Liver (tissue), 9 donors: ENCODE measurements around the gene SMARCC1. TPM values are rescaled to one million over a fixed set of nuclear protein-coding genes. Genes with fewer than 3 reads are reported as not detected.

Experiments
- DNase-seq: peaks from one replicate; pipeline ENCODE4 v3.0.0-alpha.2; 2017; ENCODE audit warnings: low spot score
- H3K27ac ChIP-seq, 2 donors: one replicate each; pipeline ENCODE4 v1.7.0; 2013; ENCODE audit warnings: inconsistent platforms in 2 of 2, low read length in 2 of 2, control low read depth in 1 of 2, low read depth in 1 of 2, mild to moderate bottlenecking in 1 of 2
- H3K27me3 ChIP-seq, 4 donors: one replicate each; pipeline versions ENCODE4 v1.6.1 to v1.7.0; 2013; ENCODE audit warnings: low read length in 3 of 4, inconsistent platforms in 1 of 4, mild to moderate bottlenecking in 1 of 4, moderate library complexity in 1 of 4; ENCODE audit not compliant: control insufficient read depth in 4 of 4, insufficient read depth in 4 of 4
- H3K36me3 ChIP-seq, 4 donors: one replicate each; pipeline versions ENCODE4 v1.6.1 to v1.7.0; 2013; ENCODE audit warnings: low read length in 3 of 4, mild to moderate bottlenecking in 3 of 4, low read depth in 1 of 4, moderate library complexity in 1 of 4; ENCODE audit not compliant: control insufficient read depth in 4 of 4, insufficient read depth in 3 of 4
- H3K4me1 ChIP-seq, 4 donors: one replicate each; pipeline versions ENCODE4 v1.6.1 to v1.7.0; 2013; ENCODE audit warnings: low read length in 3 of 4, mild to moderate bottlenecking in 3 of 4, moderate library complexity in 1 of 4; ENCODE audit not compliant: control insufficient read depth in 4 of 4, insufficient read depth in 4 of 4
- H3K4me3 ChIP-seq, 3 donors: one replicate each; pipeline versions ENCODE4 v1.6.1 to v1.7.0; 2013; ENCODE audit warnings: low read length in 3 of 3, control low read depth in 1 of 3, low read depth in 1 of 3, mild to moderate bottlenecking in 1 of 3
- H3K9ac ChIP-seq, 2 donors: one replicate each; pipeline ENCODE4 v1.7.0; 2013; ENCODE audit warnings: low read length in 2 of 2, mild to moderate bottlenecking in 2 of 2, moderate library complexity in 2 of 2, control low read depth in 1 of 2, low read depth in 1 of 2
- H3K9me3 ChIP-seq, 4 donors: one replicate each; pipeline versions ENCODE4 v1.6.1 to v1.7.0; 2013; ENCODE audit warnings: low read length in 3 of 4; ENCODE audit not compliant: control insufficient read depth in 4 of 4
- EGR1 ChIP-seq, 2 donors: IDR thresholded peaks; 2 replicates each; pipeline ENCODE4 v1.6.1; 2016 to 2018; ENCODE audit warnings: antibody characterized with exemption in 2 of 2, low read depth in 2 of 2
- FOXA1 ChIP-seq: IDR thresholded peaks from 2 replicates; pipeline ENCODE4 v1.6.1; 2016; ENCODE audit warnings: antibody characterized with exemption
- FOXA2 ChIP-seq: IDR thresholded peaks from 2 replicates; pipeline ENCODE4 v1.6.1; 2016; ENCODE audit warnings: antibody characterized with exemption
- GABPA ChIP-seq, 2 donors: IDR thresholded peaks in 1 of 2; conservative IDR thresholded peaks in 1 of 2; 2 replicates each; pipeline ENCODE4 v1.6.1; 2016; ENCODE audit warnings: antibody characterized with exemption in 2 of 2, mild to moderate bottlenecking in 1 of 2, moderate library complexity in 1 of 2
- HNF4A ChIP-seq, 2 donors: conservative IDR thresholded peaks; 2 replicates each; pipeline ENCODE4 v1.6.1; 2016; ENCODE audit warnings: antibody characterized with exemption in 2 of 2, mild to moderate bottlenecking in 2 of 2
- HNF4G ChIP-seq: IDR thresholded peaks from 2 replicates; pipeline ENCODE4 v1.6.1; 2016; ENCODE audit warnings: antibody characterized with exemption
- JUND ChIP-seq, 2 donors: IDR thresholded peaks; 2 replicates each; pipeline ENCODE4 v1.6.1; 2016; ENCODE audit warnings: antibody characterized with exemption in 2 of 2
- NR2F2 ChIP-seq: IDR thresholded peaks from 2 replicates; pipeline ENCODE4 v1.6.1; 2016; ENCODE audit warnings: antibody characterized with exemption
- RAD21 ChIP-seq, 2 donors: IDR thresholded peaks; 2 replicates each; pipeline ENCODE4 v1.6.1; 2016; ENCODE audit warnings: antibody characterized with exemption in 2 of 2, mild to moderate bottlenecking in 2 of 2
- RXRA ChIP-seq, 2 donors: IDR thresholded peaks; 2 replicates each; pipeline ENCODE4 v1.6.1; 2017 to 2018; ENCODE audit warnings: antibody characterized with exemption in 2 of 2, mild to moderate bottlenecking in 1 of 2
- SP1 ChIP-seq: IDR thresholded peaks from 2 replicates; pipeline ENCODE4 v1.6.1; 2018; ENCODE audit warnings: antibody characterized with exemption, mild to moderate bottlenecking
- TAF1 ChIP-seq: conservative IDR thresholded peaks from 2 replicates; pipeline ENCODE4 v1.6.1; 2016; ENCODE audit warnings: antibody characterized with exemption, mild to moderate bottlenecking
- YY1 ChIP-seq: IDR thresholded peaks from 2 replicates; pipeline ENCODE4 v1.6.1; 2016; ENCODE audit warnings: antibody characterized with exemption, mild to moderate bottlenecking
- WGBS: extraction: QIAGEN DNeasy Blood & Tissue Kit; methylation state at CpG from one replicate; pipeline ENCODE4 v1.1.7; 2013; 5-methylcytosine and 5-hydroxymethylcytosine counted together
- polyA plus RNA-seq, 2 donors: library from polyadenylated mRNA; stranded (reverse) in 1 of 2; unstranded in 1 of 2; fragments of 200-250 nt in 1 of 2; fragments of >200 nt in 1 of 2; fragmentation: Nextera tagmentation in 1 of 2; extraction: Ambion mirVana in 1 of 2; gene quantifications; one replicate each; pipeline versions ENCODE4 v1.2.1 to v1.2.3, GENCODE V29; 2013 to 2015
- total RNA-seq, 2 donors: library from RNA; depleted of rRNA; stranded (reverse); fragments of >200 nt; gene quantifications; one replicate each; pipeline ENCODE4 v1.2.3, GENCODE V29; 2014
- TF ChIP-seq, protein P1 (sequence below): IDR thresholded peaks from 2 replicates; pipeline ENCODE4 v1.6.1; 2016; ENCODE audit warnings: antibody characterized with exemption
- TF ChIP-seq, protein P2 (sequence below): IDR thresholded peaks from 2 replicates; pipeline ENCODE4 v1.6.1; 2016; ENCODE audit warnings: antibody characterized with exemption
- TF ChIP-seq, protein P3 (sequence below): fragments of 150-350 bp; IDR thresholded peaks from 2 replicates; pipeline ENCODE4 v1.5.1; 2017; ENCODE audit warnings: improper control_type of control experiment, low read depth, low read length; ENCODE audit not compliant: missing input control
- TF ChIP-seq, protein P4 (sequence below): IDR thresholded peaks from 2 replicates; pipeline ENCODE4 v1.6.1; 2016; ENCODE audit warnings: antibody characterized with exemption
- TF ChIP-seq, protein P5 (sequence below): IDR thresholded peaks from 2 replicates; pipeline ENCODE4 v1.6.1; 2016; ENCODE audit warnings: antibody characterized with exemption, mild to moderate bottlenecking
- donor health status: healthy.
- donor health status: healthy.
- donor health status: healthy.
- donor health status: healthy.
- donor health status: healthy.

The SMARCC1 gene
- total and polyA plus RNA-seq, 4 donors = 6.6 to 19.8 (median 12.6) TPM

DNA sequence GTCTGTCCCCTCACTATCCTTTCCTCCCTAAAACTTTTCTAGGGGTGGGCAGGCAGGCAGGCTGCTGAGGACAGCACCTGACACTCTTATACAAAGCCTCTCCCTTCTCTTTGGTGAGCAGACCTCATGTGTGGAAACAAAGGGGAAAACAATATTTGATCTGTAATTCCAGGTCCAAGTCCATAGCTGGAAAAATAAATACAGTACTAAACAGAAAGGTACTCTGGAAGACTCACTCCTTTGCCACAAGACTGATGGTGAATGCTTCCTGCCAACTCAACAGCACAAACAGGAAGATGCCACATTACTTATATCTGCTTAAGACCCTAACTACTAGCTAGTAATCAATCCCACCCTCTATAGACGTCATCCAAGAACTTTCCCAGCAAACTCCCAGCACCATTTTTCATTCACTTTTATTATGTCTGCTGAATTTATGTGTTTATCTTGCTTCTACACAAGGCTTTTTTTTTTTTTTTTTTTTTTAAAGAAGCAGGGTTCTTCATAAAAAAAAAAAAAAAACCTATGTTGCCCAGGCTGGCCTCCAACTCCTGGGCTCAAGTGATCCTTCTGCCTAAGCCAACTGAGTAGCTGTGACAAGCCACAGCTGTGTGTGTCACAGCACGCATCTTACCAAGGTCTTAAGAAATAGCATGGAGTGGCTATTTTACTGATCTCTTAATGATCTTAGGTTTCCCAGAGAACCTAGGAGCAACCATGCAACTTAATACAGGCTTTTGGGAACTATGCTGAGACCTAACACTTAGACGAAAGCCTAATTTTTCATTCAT is 158.8 kb downstream of the SMARCC1 start:
- no peak for DNase-seq
- 92% methylated on average over 3 of the region's 3 CpGs for WGBS
- no peak overlapping the region for H3K4me3 ChIP-seq
- H3K4me1 ChIP-seq = no peaks in the 10 kb centered on the region
- TF ChIP-seq HNF4A (conservative IDR thresholded peaks at IDR 0.05) = peak; percentile 25 to 39
- TF ChIP-seq, protein P1, sequence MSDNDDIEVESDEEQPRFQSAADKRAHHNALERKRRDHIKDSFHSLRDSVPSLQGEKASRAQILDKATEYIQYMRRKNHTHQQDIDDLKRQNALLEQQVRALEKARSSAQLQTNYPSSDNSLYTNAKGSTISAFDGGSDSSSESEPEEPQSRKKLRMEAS = no peak
- TF ChIP-seq HNF4G = no peak
- no peak for TF ChIP-seq JUND (IDR thresholded peaks at IDR 0.05)
- TF ChIP-seq RXRA (IDR thresholded peaks at IDR 0.05) = no peak
- no peak for TF ChIP-seq TAF1
- no peak for TF ChIP-seq EGR1 (IDR thresholded peaks at IDR 0.05; ENCODE audit: low read depth in 2 of 2)
- TF ChIP-seq RAD21 (IDR thresholded peaks at IDR 0.05) = no peak
- TF ChIP-seq, protein P2, sequence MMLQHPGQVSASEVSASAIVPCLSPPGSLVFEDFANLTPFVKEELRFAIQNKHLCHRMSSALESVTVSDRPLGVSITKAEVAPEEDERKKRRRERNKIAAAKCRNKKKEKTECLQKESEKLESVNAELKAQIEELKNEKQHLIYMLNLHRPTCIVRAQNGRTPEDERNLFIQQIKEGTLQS = no peak
- peak; percentile 19 for TF ChIP-seq SP1
- TF ChIP-seq, protein P3, sequence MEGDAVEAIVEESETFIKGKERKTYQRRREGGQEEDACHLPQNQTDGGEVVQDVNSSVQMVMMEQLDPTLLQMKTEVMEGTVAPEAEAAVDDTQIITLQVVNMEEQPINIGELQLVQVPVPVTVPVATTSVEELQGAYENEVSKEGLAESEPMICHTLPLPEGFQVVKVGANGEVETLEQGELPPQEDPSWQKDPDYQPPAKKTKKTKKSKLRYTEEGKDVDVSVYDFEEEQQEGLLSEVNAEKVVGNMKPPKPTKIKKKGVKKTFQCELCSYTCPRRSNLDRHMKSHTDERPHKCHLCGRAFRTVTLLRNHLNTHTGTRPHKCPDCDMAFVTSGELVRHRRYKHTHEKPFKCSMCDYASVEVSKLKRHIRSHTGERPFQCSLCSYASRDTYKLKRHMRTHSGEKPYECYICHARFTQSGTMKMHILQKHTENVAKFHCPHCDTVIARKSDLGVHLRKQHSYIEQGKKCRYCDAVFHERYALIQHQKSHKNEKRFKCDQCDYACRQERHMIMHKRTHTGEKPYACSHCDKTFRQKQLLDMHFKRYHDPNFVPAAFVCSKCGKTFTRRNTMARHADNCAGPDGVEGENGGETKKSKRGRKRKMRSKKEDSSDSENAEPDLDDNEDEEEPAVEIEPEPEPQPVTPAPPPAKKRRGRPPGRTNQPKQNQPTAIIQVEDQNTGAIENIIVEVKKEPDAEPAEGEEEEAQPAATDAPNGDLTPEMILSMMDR = no peak
- TF ChIP-seq, protein P4, sequence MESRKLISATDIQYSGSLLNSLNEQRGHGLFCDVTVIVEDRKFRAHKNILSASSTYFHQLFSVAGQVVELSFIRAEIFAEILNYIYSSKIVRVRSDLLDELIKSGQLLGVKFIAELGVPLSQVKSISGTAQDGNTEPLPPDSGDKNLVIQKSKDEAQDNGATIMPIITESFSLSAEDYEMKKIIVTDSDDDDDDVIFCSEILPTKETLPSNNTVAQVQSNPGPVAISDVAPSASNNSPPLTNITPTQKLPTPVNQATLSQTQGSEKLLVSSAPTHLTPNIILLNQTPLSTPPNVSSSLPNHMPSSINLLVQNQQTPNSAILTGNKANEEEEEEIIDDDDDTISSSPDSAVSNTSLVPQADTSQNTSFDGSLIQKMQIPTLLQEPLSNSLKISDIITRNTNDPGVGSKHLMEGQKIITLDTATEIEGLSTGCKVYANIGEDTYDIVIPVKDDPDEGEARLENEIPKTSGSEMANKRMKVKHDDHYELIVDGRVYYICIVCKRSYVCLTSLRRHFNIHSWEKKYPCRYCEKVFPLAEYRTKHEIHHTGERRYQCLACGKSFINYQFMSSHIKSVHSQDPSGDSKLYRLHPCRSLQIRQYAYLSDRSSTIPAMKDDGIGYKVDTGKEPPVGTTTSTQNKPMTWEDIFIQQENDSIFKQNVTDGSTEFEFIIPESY = no peak
- TF ChIP-seq NR2F2 = no peak
- no peak for TF ChIP-seq FOXA2
- no peak for TF ChIP-seq FOXA1
- TF ChIP-seq YY1 = no peak
- no peak for TF ChIP-seq GABPA (IDR thresholded peaks at IDR 0.05 in 1 of 2, conservative IDR thresholded peaks at IDR 0.05 in 1 of 2)
- TF ChIP-seq, protein P5, sequence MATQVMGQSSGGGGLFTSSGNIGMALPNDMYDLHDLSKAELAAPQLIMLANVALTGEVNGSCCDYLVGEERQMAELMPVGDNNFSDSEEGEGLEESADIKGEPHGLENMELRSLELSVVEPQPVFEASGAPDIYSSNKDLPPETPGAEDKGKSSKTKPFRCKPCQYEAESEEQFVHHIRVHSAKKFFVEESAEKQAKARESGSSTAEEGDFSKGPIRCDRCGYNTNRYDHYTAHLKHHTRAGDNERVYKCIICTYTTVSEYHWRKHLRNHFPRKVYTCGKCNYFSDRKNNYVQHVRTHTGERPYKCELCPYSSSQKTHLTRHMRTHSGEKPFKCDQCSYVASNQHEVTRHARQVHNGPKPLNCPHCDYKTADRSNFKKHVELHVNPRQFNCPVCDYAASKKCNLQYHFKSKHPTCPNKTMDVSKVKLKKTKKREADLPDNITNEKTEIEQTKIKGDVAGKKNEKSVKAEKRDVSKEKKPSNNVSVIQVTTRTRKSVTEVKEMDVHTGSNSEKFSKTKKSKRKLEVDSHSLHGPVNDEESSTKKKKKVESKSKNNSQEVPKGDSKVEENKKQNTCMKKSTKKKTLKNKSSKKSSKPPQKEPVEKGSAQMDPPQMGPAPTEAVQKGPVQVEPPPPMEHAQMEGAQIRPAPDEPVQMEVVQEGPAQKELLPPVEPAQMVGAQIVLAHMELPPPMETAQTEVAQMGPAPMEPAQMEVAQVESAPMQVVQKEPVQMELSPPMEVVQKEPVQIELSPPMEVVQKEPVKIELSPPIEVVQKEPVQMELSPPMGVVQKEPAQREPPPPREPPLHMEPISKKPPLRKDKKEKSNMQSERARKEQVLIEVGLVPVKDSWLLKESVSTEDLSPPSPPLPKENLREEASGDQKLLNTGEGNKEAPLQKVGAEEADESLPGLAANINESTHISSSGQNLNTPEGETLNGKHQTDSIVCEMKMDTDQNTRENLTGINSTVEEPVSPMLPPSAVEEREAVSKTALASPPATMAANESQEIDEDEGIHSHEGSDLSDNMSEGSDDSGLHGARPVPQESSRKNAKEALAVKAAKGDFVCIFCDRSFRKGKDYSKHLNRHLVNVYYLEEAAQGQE = no peak
- peaks cover 7 to 42% (median 23%) of the 10 kb centered on the region in 4 donors for H3K36me3 ChIP-seq
- H3K9me3 ChIP-seq = no peaks in the 10 kb centered on the region
- no peaks in the 10 kb centered on the region for H3K27me3 ChIP-seq
- H3K9ac ChIP-seq = no peak overlapping the region
- no peak overlapping the region for H3K27ac ChIP-seq
